D721Med (cell line): Measurements from ENCODE around the gene ABI3BP.

Source experiments
- DNase-seq: peaks from one replicate; pipeline ENCODE4 v3.0.0; 2011; ENCODE audit warnings: low spot score; ENCODE audit not compliant: insufficient read length
- FAIRE-seq: peaks from 2 replicates; lab custom pipeline; 2011; peaks lifted over from hg19 to GRCh38; lab: Jason Lieb, UNC
- TF ChIP-seq, protein P1 (sequence below): IDR thresholded peaks from 2 replicates; pipeline ENCODE4 v1.5.1; 2012; ENCODE audit warnings: mild to moderate bottlenecking, control low read depth; ENCODE audit not compliant: insufficient read depth; ENCODE audit errors: missing control alignments

Gene ABI3BP

DNA sequence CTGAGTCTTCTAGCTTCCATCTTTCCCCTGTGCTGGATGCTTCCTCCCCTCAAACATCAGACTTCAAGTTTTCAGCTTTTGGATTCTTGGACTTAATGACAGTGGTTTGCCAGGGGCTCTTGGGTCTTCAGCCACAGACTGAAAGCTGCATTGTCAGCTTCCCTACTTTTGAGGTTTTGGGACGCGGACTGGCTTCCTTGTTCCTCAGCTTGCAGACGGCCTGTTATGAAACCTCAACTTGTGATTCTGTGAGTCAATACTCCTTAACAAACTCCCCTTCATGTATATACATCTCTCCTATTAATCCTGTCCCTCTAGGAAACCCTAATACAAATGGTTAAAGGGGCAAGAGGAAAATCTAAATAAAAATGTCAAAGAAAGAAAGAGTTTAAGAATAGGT lies 100.1 kb downstream of the ABI3BP start:
- TF ChIP-seq, protein P1, sequence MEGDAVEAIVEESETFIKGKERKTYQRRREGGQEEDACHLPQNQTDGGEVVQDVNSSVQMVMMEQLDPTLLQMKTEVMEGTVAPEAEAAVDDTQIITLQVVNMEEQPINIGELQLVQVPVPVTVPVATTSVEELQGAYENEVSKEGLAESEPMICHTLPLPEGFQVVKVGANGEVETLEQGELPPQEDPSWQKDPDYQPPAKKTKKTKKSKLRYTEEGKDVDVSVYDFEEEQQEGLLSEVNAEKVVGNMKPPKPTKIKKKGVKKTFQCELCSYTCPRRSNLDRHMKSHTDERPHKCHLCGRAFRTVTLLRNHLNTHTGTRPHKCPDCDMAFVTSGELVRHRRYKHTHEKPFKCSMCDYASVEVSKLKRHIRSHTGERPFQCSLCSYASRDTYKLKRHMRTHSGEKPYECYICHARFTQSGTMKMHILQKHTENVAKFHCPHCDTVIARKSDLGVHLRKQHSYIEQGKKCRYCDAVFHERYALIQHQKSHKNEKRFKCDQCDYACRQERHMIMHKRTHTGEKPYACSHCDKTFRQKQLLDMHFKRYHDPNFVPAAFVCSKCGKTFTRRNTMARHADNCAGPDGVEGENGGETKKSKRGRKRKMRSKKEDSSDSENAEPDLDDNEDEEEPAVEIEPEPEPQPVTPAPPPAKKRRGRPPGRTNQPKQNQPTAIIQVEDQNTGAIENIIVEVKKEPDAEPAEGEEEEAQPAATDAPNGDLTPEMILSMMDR = no peak
- FAIRE-seq (no peak), DNase-seq (no peak)

DNA sequence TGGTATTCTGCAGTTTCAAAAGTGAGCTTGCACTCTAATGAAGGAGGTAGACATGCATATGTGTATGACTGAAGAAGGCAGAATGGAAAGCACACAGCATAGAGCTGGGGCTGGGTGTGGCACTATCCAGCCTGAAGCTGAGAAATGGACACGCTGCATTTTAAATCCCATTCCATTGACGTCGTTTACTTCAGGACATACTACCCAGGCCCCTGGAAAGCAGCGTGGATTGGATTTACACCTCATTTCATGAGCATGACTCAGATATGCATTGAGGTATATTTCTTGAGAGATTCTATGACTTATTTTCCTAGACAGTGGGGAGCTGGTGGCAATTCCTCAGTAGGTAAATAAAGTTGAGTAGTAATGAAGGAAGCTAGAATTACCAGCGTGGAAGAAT lies 101.4 kb downstream of the ABI3BP start:
- DNase-seq (no peak), FAIRE-seq (no peak)
- TF ChIP-seq, protein P1 = no peak

DNA sequence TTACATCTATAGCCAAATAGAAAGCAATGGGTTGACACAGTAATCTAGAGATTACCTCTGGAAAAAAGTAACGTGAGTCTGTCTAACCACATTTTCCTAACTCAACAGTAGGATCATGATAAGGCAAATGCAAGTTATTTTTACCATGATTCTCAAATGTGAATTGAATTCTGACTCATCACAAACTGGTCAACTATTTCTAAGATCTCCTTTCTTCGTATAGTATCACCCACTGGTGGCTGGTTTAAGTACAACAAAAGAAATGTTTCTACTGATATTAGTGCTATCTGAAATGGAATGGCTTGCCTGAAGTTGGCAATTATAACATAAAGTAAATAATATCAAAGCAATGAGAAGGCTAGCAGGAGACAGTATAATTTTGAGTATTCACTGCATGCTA lies 102.2 kb downstream of the ABI3BP start:
- DNase-seq (no peak), FAIRE-seq (no peak)
- TF ChIP-seq, protein P1 = peak; percentile 12

DNA sequence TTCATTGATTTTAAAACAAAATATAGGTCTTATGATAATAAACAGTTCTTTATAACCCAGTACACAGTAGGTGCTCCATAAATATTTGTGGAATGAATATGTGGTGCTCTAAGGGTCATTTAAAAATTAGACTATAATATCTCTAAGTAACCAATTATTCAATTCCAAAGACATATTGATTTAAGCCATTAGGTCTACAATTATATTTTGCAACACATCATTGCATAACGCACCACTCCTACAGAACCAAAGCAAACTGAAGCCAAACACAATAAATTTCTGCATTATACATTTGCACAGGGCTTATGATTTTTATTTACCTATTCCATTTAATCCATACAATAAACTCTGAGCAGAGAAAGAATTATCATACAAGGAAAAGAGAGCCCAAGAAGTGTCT lies 104.3 kb downstream of the ABI3BP start:
- no peak for FAIRE-seq
- TF ChIP-seq, protein P1 = no peak

DNA sequence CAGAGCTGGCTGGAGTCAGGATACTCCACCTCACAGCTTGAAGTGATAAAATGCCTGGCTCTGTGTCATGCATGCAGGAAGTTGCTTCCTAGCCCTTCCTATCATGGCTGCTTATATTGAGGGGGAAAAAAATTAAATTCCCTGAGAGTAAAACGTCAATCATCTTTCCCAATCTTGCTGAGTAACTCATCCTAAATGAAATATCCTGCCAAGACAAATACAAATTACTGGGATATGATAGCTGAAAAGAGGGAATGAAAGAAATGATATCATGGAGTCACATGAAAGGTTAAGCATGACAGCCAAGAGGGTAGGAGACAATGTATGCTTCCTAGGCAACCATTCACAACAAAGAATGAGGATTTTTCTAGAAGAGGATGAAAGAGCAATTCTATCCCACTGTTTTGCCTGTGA lies 110.6 kb downstream of the ABI3BP start:
- no peak for DNase-seq
- no peak for FAIRE-seq
- TF ChIP-seq, protein P1 = no peak

More for the DNA sequence above, 104.3 kb downstream of the ABI3BP start:
- no peak for DNase-seq

DNA sequence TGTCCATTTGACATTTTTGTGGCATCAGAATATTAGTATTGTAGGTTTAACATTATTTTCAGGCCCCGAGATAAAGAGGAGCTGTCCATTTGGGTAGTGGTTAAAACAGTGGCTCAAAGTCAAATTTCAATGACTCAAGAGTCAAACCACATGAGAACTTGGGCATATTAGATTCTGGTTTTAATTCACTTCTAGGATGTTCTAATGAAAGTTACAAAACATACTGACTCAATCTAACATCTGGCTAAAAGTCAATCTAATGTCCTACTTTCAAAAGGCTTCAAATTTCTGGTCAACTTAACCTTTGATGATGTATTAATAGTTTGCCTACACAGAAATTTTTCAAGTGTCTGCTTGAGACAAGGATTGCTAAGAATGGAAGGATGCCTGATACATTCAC lies 112.4 kb downstream of the ABI3BP start:
- FAIRE-seq (no peak), DNase-seq (no peak)
- TF ChIP-seq, protein P1 = no peak

DNA sequence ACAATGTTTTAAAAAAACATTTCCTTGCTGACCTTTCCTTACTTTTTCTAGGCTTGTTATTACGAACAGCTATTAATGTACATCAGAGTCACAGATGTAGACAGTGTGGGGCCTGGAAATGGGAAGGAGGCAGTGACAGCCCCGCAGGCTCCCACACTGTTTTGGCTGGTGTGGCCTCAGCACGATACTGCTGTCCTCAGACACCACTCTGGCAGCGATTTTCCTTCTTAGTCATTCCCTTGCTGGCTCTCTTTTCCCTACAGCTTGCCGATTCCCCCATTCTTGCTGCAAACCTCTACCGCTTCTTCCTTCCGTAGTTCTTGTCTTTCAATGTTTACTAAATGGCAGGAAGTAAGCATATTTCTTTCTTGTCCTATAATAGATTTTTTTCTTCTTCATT lies 113.1 kb downstream of the ABI3BP start:
- DNase-seq (no peak), FAIRE-seq (no peak)
- TF ChIP-seq, protein P1 = no peak
